SK-N-SH (cell line): Measurements from ENCODE around the gene CCNK.

Source experiments
- CTCF ChIP-seq: fragments of 200-600 bp; sonication (generic); IDR thresholded peaks from 2 replicates; pipeline ENCODE4 v1.6.1; 2017; ENCODE audit warnings: antibody characterized with exemption, mild to moderate bottlenecking, moderate library complexity
- EP300 ChIP-seq, 2 experiments: IDR thresholded peaks; 2 replicates each; pipeline versions ENCODE4 v1.4.0 to v1.6.1; 2012; ENCODE audit warnings: borderline replicate concordance in 1 of 2, low read depth in 1 of 2, low read length in 1 of 2
- EZH2phosphoT487 ChIP-seq: fragments of 200-600 bp; sonication (generic); IDR thresholded peaks from 2 replicates; pipeline ENCODE4 v1.6.1; 2017; ENCODE audit warnings: low read depth, mixed run types, mild to moderate bottlenecking, antibody characterized with exemption, moderate library complexity, borderline replicate concordance
- FOXJ3 ChIP-seq: sonication (generic); formaldehyde crosslinking; IDR thresholded peaks from 2 replicates; pipeline ENCODE4 v1.5.1; 2020; ENCODE audit warnings: mild to moderate bottlenecking, missing genetic modification reagents
- GABPA ChIP-seq: IDR thresholded peaks from 2 replicates; pipeline ENCODE4 v1.4.0; 2012; ENCODE audit warnings: low read depth, mild to moderate bottlenecking
- MAX ChIP-seq: IDR thresholded peaks from 2 replicates; pipeline ENCODE4 v1.4.0; 2012; ENCODE audit warnings: low read depth
- PBX3 ChIP-seq: IDR thresholded peaks from 2 replicates; pipeline ENCODE4; 2012
- POLR2AphosphoS5 ChIP-seq: IDR thresholded peaks from 2 replicates; pipeline ENCODE4 v1.6.1; 2012; ENCODE audit warnings: low read depth, low read length
- REST ChIP-seq: IDR thresholded peaks from 2 replicates; pipeline ENCODE4 v1.6.1; 2012; ENCODE audit warnings: mild to moderate bottlenecking, low read depth, low read length, moderate library complexity
- USF2 ChIP-seq: fragments of 150-350 bp; IDR thresholded peaks from 2 replicates; pipeline ENCODE4 v1.6.1; 2017; ENCODE audit warnings: antibody characterized with exemption, low read length, low read depth, borderline replicate concordance

- TF ChIP-seq USF2 (no peak), CTCF (no peak), FOXJ3 (CRISPR knock-in tag) (no peak), POLR2AphosphoS5 (no peak), GABPA (no peak), EZH2phosphoT487 (no peak), PBX3 (no peak), REST (no peak), EP300 (IDR thresholded peaks at IDR 0.05; ENCODE audit: borderline replicate concordance in 1 of 2, low read depth in 1 of 2, low read length in 1 of 2) (no peak), MAX (no peak)
These were observed 40.9 kb upstream of the CCNK start for GRCh38 chr14:99440278-99440677.
